ENCODE results near the gene ZIC4.

ZIC4 gene

GRCh38 chr3:147396712-147397046 lies 9.7 kb downstream of the ZIC4 start:
- TF ChIP-seq CSRNP3 (CRISPR knock-in tag; IDR thresholded peaks at IDR 0.05) (no peak), SNAI2 (CRISPR knock-in tag; IDR thresholded peaks at IDR 0.05) (no peak), TCF4 (CRISPR knock-in tag; IDR thresholded peaks at IDR 0.05; ENCODE audit: borderline replicate concordance) (no peak), ZNF8 (CRISPR knock-in tag; IDR thresholded peaks at IDR 0.05) (no peak), RARB (CRISPR knock-in tag; IDR thresholded peaks at IDR 0.05) (no peak), TOX (CRISPR knock-in tag; IDR thresholded peaks at IDR 0.05; ENCODE audit: borderline replicate concordance) (no peak), ZFP30 (CRISPR knock-in tag; IDR thresholded peaks at IDR 0.05) (no peak), OSR1 (CRISPR knock-in tag; IDR thresholded peaks at IDR 0.05) (no peak), ISL1 (CRISPR knock-in tag; IDR thresholded peaks at IDR 0.05) (no peak), PATZ1 (CRISPR knock-in tag; IDR thresholded peaks at IDR 0.05; ENCODE audit: borderline replicate concordance) (no peak)
- no peak for ATAC-seq

GRCh38 chr3:147395899-147396711 lies 10.2 kb downstream of the ZIC4 start:
- no peak for ATAC-seq
- TF ChIP-seq OSR1 (CRISPR knock-in tag; IDR thresholded peaks at IDR 0.05), result no peak
- TF ChIP-seq PPARA (CRISPR knock-in tag; IDR thresholded peaks at IDR 0.05; ENCODE audit: borderline replicate concordance), result no peak
- TF ChIP-seq POU6F1 (CRISPR knock-in tag; IDR thresholded peaks at IDR 0.05; ENCODE audit: borderline replicate concordance, low read depth), result no peak
- TF ChIP-seq ARNTL (CRISPR knock-in tag; IDR thresholded peaks at IDR 0.05; ENCODE audit: borderline replicate concordance, low read depth), result no peak
- TF ChIP-seq ZFP3 (CRISPR knock-in tag; IDR thresholded peaks at IDR 0.05), result no peak
- TF ChIP-seq TOX (CRISPR knock-in tag; IDR thresholded peaks at IDR 0.05; ENCODE audit: borderline replicate concordance), result no peak
- no peak for TF ChIP-seq ZFP30 (CRISPR knock-in tag; IDR thresholded peaks at IDR 0.05)
- no peak for TF ChIP-seq CSRNP3 (CRISPR knock-in tag; IDR thresholded peaks at IDR 0.05)
- no peak for TF ChIP-seq ISL1 (CRISPR knock-in tag; IDR thresholded peaks at IDR 0.05)
- no peak for TF ChIP-seq TCF4 (CRISPR knock-in tag; IDR thresholded peaks at IDR 0.05; ENCODE audit: borderline replicate concordance)
- TF ChIP-seq CSDC2 (CRISPR knock-in tag; IDR thresholded peaks at IDR 0.05), result no peak
- no peak for TF ChIP-seq ESRRG (CRISPR knock-in tag; IDR thresholded peaks at IDR 0.05)
- no peak for TF ChIP-seq TSHZ2 (CRISPR knock-in tag; IDR thresholded peaks at IDR 0.05)
- no peak for TF ChIP-seq SNAI2 (CRISPR knock-in tag; IDR thresholded peaks at IDR 0.05)
- no peak for TF ChIP-seq ZNF70 (CRISPR knock-in tag; IDR thresholded peaks at IDR 0.05)
- TF ChIP-seq GLIS3 (CRISPR knock-in tag; IDR thresholded peaks at IDR 0.05), result no peak

GRCh38 chr3:147394884-147395225 lies 11.5 kb downstream of the ZIC4 start:
- TF ChIP-seq SNAI2 (CRISPR knock-in tag; IDR thresholded peaks at IDR 0.05), result no peak
- TF ChIP-seq CREB5 (CRISPR knock-in tag; IDR thresholded peaks at IDR 0.05; ENCODE audit: low read depth), result no peak
- no peak for TF ChIP-seq ZNF565 (CRISPR knock-in tag; conservative IDR thresholded peaks at IDR 0.05; ENCODE audit: low read depth)
- no peak for TF ChIP-seq TOX (CRISPR knock-in tag; IDR thresholded peaks at IDR 0.05; ENCODE audit: borderline replicate concordance)
- no peak for TF ChIP-seq OSR1 (CRISPR knock-in tag; IDR thresholded peaks at IDR 0.05)
- no peak for TF ChIP-seq CSDC2 (CRISPR knock-in tag; IDR thresholded peaks at IDR 0.05)
- no peak for TF ChIP-seq ARNTL (CRISPR knock-in tag; IDR thresholded peaks at IDR 0.05; ENCODE audit: borderline replicate concordance, low read depth)
- TF ChIP-seq BACH2 (CRISPR knock-in tag; IDR thresholded peaks at IDR 0.05; ENCODE audit: borderline replicate concordance), result no peak
- no peak for TF ChIP-seq TCF4 (CRISPR knock-in tag; IDR thresholded peaks at IDR 0.05; ENCODE audit: borderline replicate concordance)
- no peak for TF ChIP-seq ZFP30 (CRISPR knock-in tag; IDR thresholded peaks at IDR 0.05)
- TF ChIP-seq ZFP3 (CRISPR knock-in tag; IDR thresholded peaks at IDR 0.05), result no peak
- no peak for TF ChIP-seq ZNF8 (CRISPR knock-in tag; IDR thresholded peaks at IDR 0.05)
- TF ChIP-seq RARB (CRISPR knock-in tag; IDR thresholded peaks at IDR 0.05), result no peak

More at GRCh38 chr3:147394884-147395225, 11.5 kb downstream of the ZIC4 start:
- no peak for ATAC-seq
